Activated naive CD4-positive, alpha-beta T cell treated with Interleukin-2 at 50 U/mL for 16 hours (primary cell): ENCODE data around the gene CTTNBP2.

Experiments
- DNase-seq: peaks from one replicate; pipeline ENCODE4 v3.0.0-alpha.2; 2020

Gene CTTNBP2

GRCh38 chr7:117683430-117684175, 189.6 kb downstream of the CTTNBP2 start:
- DNase-seq, result no peak

- no peak for DNase-seq
These were observed 190.4 kb downstream of the CTTNBP2 start for GRCh38 chr7:117682681-117683385.

- no peak for DNase-seq
These were observed 194.1 kb downstream of the CTTNBP2 start for GRCh38 chr7:117679120-117679519.

GRCh38 chr7:117675497-117676435, 197.5 kb downstream of the CTTNBP2 start:
- no peak for DNase-seq

GRCh38 chr7:117674617-117675016, 198.6 kb downstream of the CTTNBP2 start:
- no peak for DNase-seq

- no peak for DNase-seq
These were observed 199.4 kb downstream of the CTTNBP2 start for GRCh38 chr7:117673839-117674238.

- DNase-seq, result no peak
These were observed 199.9 kb downstream of the CTTNBP2 start for GRCh38 chr7:117673367-117673766.

DNA sequence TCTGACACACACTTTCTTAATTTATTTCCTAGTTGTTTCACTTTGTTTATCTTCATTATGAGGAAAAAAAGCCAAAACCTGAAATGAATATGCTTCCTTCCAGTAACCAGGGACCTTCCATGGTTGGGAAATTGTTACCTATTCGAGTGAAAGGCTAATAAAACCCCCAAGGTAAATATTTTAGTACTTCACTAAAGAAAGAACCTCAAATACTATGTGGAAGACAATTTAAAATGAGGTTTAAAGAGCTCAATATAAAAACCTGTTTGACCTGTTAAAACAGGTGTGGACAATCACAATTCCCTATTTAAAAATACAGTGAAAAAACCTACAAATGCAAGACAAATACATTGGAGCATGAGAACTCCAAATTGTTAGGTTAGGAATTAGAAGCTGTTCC, 200.8 kb downstream of the CTTNBP2 start:
- no peak for DNase-seq

DNA sequence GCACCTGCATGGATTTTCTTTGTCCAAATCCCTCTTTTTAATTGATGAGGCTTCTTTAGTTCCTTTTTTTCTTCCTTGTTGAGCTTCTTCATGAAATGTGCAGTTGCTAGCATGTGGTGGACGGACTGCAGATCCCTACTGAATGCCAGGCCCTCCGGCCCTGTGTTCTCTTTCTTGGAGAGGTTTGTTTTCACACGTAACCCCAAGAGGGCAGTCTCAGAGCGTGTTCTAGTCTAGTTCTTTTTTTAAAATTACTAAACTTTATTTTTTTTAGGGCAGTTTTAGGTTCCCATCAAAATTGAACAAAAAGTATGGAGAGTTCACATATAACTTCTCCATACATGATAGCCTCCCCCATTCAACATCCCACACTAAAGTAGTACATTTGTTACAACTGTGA, 203.4 kb downstream of the CTTNBP2 start:
- no peak for DNase-seq

- no peak for DNase-seq
These were observed 205.8 kb downstream of the CTTNBP2 start for GRCh38 chr7:117667456-117667855.

DNA sequence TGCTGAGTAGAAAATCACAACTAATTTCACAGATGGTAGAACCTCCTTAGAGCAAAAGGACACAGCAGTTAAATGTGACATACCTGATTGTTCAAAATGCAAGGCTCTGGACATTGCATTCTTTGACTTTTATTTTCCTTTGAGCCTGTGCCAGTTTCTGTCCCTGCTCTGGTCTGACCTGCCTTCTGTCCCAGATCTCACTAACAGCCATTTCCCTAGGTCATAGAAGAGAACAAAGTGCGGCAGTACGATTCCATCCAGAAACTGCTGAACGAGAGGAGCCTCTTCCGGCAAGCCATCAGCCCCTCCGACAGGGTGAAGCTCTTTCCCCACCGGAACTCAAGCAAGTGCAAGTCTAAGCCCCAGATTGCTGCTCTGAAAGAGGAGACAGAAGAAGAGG, 206.6 kb downstream of the CTTNBP2 start:
- no peak for DNase-seq

DNA sequence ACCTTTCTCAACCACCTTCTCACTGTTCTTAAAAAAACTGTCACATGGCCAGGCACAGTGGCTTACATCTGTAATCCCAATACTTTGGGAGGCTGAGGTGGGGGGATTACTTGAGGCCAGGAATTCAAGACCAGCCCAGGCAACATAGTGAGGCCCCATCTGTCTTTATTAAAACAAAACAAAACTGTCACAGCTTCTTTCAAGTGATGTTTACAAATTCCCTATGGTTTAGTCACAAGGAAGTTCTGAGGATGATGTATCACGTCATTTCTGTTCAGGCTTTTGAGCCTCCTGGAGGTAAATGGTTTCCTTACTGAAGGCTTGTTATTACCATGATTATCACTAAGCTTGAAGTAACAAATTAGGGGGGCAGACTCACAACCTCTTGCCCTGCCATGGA, 207.2 kb downstream of the CTTNBP2 start:
- DNase-seq, result no peak

DNA sequence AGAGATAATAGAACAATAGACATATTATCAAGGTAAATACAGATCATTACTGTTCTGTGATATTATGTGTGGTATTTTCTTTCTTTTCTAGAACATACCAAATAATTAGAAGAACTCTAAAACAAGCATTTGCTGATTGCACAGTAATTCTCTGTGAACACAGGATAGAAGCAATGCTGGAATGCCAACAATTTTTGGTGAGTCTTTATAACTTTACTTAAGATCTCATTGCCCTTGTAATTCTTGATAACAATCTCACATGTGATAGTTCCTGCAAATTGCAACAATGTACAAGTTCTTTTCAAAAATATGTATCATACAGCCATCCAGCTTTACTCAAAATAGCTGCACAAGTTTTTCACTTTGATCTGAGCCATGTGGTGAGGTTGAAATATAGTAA, 207.9 kb downstream of the CTTNBP2 start:
- DNase-seq, result no peak

GRCh38 chr7:117664047-117664446, 209.2 kb downstream of the CTTNBP2 start:
- no peak for DNase-seq

DNA sequence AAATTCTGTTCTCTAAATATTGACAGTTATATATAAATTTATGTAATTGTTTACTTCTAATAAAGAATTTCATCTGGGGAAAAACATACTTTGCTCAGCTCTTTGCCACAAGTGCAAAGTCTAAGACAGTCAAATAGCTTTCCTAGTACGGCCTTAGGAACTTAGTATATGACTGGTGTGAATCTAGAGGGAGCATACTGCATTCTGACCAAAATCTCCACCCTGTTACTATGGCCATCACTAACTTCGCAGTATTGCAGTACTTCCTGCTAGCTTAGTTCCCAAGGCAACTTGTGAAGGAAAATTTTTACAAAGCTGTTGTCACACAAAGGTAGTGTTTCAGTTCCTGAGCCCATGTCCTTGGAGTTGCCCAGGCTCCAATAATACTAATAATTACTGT, 211.9 kb downstream of the CTTNBP2 start:
- DNase-seq, result no peak
